Neural cell (in vitro differentiated cells): Measurements from ENCODE around the gene HDAC4. TPM values are rescaled to one million over a fixed set of nuclear protein-coding genes. Genes with fewer than 3 reads are reported as not detected.

Experiments used
- H2AFZ ChIP-seq: fragments of 200-600, 300-800 bp; sonication (generic), shearing (Covaris generic); 2 replicates; pipeline ENCODE4 v1.6.0; 2014; ENCODE audit warnings: low read depth, mild to moderate bottlenecking, antibody characterized with exemption, low read length, moderate library complexity
- H3F3A ChIP-seq: fragments of 200-600 bp; shearing (Covaris generic); 2 replicates; pipeline ENCODE4 v1.6.1; 2016; ENCODE audit warnings: mild to moderate bottlenecking, moderate library complexity, mixed read lengths, antibody characterized with exemption, low read length; ENCODE audit not compliant: insufficient read depth, poor library complexity, severe bottlenecking
- H3K27ac ChIP-seq: fragments of 200-600, 300-800 bp; sonication (generic), shearing (Covaris generic); 2 replicates; pipeline ENCODE4 v1.5.1; 2014; ENCODE audit warnings: mild to moderate bottlenecking, low read length, moderate library complexity
- H3K27me3 ChIP-seq: fragments of 300-800, 200-600 bp; sonication (generic), shearing (Covaris generic); 2 replicates; pipeline ENCODE4 v1.6.0; 2014; ENCODE audit warnings: mild to moderate bottlenecking, low read depth, low read length, moderate library complexity; ENCODE audit not compliant: insufficient read depth
- H3K36me3 ChIP-seq: fragments of 300-800, 200-600 bp; sonication (generic), shearing (Covaris generic); 2 replicates; pipeline ENCODE4 v1.5.1; 2014; ENCODE audit warnings: mild to moderate bottlenecking, antibody characterized with exemption, low read length, moderate library complexity; ENCODE audit not compliant: insufficient read depth
- H3K4me2 ChIP-seq: fragments of 300-800, 200-600 bp; sonication (generic), shearing (Covaris generic); 2 replicates; pipeline ENCODE4 v1.6.0; 2014; ENCODE audit warnings: mild to moderate bottlenecking, low read length
- H3K4me3 ChIP-seq: fragments of 300-800, 200-600 bp; sonication (generic), shearing (Covaris generic); 2 replicates; pipeline ENCODE4 v1.5.1; 2014; ENCODE audit warnings: mild to moderate bottlenecking, low read length, moderate library complexity
- H3K79me2 ChIP-seq: fragments of 200-600 bp; shearing (Covaris generic); replicated peaks from 2 replicates; pipeline ENCODE4 v1.6.0; 2014; ENCODE audit warnings: mild to moderate bottlenecking, low read length, moderate library complexity; ENCODE audit not compliant: insufficient read depth
- H3K9ac ChIP-seq: fragments of 300-800, 200-600 bp; sonication (generic), shearing (Covaris generic); 2 replicates; pipeline ENCODE4 v1.6.1; 2016; ENCODE audit warnings: mild to moderate bottlenecking, low read length, mixed read lengths
- H3K9me2 ChIP-seq: fragments of 200-600 bp; shearing (Covaris generic); 2 replicates; pipeline ENCODE4 v1.6.1; 2016; ENCODE audit warnings: mild to moderate bottlenecking, low read length, mixed read lengths; ENCODE audit not compliant: insufficient read depth
- H3K9me3 ChIP-seq: fragments of 200-600, 300-800 bp; sonication (generic), shearing (Covaris generic); 2 replicates; pipeline ENCODE4 v1.6.1; 2016; ENCODE audit warnings: mild to moderate bottlenecking, mixed run types, low read length, moderate library complexity, mixed read lengths
- H4K20me1 ChIP-seq: fragments of 200-600 bp; shearing (Covaris generic); 2 replicates; pipeline ENCODE4 v1.6.1; 2016; ENCODE audit warnings: mild to moderate bottlenecking, mixed run types; ENCODE audit not compliant: insufficient read depth
- EP300 ChIP-seq: fragments of 450-650 bp; conservative IDR thresholded peaks from 2 replicates; pipeline ENCODE4 v1.6.1; 2014; ENCODE audit warnings: antibody characterized with exemption, mild to moderate bottlenecking, moderate library complexity; ENCODE audit not compliant: poor library complexity, severe bottlenecking
- EZH2 ChIP-seq: fragments of 200-600, 300-800 bp; shearing (Covaris generic), sonication (generic); IDR thresholded peaks from 2 replicates; pipeline ENCODE4 v1.6.1; 2014; ENCODE audit warnings: antibody characterized with exemption, low read length, borderline replicate concordance, mild to moderate bottlenecking; ENCODE audit not compliant: insufficient read depth, poor library complexity, severe bottlenecking
- MXI1 ChIP-seq: fragments of 450-650 bp; conservative IDR thresholded peaks from 2 replicates; pipeline ENCODE4 v1.6.1; 2014; ENCODE audit warnings: antibody characterized with exemption, mild to moderate bottlenecking; ENCODE audit not compliant: poor library complexity, severe bottlenecking
- POLR2AphosphoS5 ChIP-seq: IDR thresholded peaks from 2 replicates; pipeline ENCODE4 v1.6.1; 2012
- RAD21 ChIP-seq: fragments of 450-650 bp; conservative IDR thresholded peaks from 2 replicates; pipeline ENCODE4 v1.6.1; 2014; ENCODE audit warnings: antibody characterized with exemption, mild to moderate bottlenecking, moderate library complexity
- REST ChIP-seq: IDR thresholded peaks from 2 replicates; pipeline ENCODE4 v1.6.1; 2012; ENCODE audit warnings: borderline replicate concordance
- SMC3 ChIP-seq: fragments of 450-650 bp; conservative IDR thresholded peaks from 2 replicates; pipeline ENCODE4 v1.6.1; 2014; ENCODE audit warnings: antibody characterized with exemption, mild to moderate bottlenecking, moderate library complexity; ENCODE audit not compliant: poor library complexity
- TAF1 ChIP-seq: IDR thresholded peaks from 2 replicates; pipeline ENCODE4 v1.6.1; 2012; ENCODE audit warnings: low read depth
- polyA plus RNA-seq: library from polyadenylated mRNA; depleted of rRNA; stranded (reverse); fragments of >200 nt; gene quantifications from 2 replicates; pipeline ENCODE4 v1.2.3, GENCODE V29; 2014
- TF ChIP-seq, protein P1 (sequence below): fragments of 450-650 bp; IDR thresholded peaks from 2 replicates; pipeline ENCODE4 v1.5.1; 2014; ENCODE audit warnings: antibody characterized with exemption, mild to moderate bottlenecking, moderate library complexity; ENCODE audit not compliant: poor library complexity, severe bottlenecking

HDAC4 gene
- polyA plus RNA-seq, 1 donor from 2014 or later = 3.4 TPM

GRCh38 chr2:239260546-239261327 lies 140.1 kb downstream of the HDAC4 start:
- no peak overlapping the region for H3K4me3 ChIP-seq

DNA sequence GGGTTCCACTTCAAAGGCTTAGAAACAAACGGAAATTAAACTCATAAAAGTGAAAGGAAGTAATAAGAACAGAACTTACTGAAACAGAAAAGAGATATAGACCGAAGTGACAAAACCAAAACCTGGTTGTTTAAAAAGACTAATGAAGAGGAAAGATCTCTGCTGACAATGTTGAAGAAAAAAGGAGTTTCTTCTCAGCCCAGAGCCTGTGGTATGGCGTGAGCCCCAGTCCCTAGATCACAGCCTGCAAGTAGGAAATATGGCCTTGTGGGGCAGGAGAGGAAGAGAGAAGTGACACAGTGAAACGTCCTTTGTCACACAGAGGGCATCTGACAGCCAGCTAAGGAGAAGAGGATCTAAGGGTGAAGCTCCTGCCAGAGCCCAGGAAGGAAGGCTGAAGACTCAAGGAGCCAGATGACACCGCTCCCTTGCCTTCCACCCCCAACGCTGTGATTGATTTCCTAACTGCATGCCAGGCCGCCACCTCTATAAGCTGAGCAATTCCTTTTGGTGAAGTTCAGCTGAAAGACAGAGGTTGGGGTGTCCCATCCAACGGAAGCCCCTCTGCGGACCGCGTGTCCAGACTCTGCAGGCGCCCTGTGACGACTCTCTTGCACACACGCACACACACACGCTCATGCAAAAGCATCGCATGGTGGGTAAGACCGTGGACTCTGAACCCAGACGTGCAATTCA lies 141.1 kb downstream of the HDAC4 start:
- Histone ChIP-seq H3K27me3 (no peaks in the 10 kb centered on the region), H3F3A (no peaks in the 10 kb centered on the region), H3K27ac (no peak overlapping the region), H4K20me1 (no peaks in the 10 kb centered on the region), H3K79me2 (no peaks in the 10 kb centered on the region), H3K4me2 (no peak overlapping the region), H3K9ac (no peak overlapping the region), H3K9me3 (peaks cover 4% of the 10 kb centered on the region), H3K36me3 (no peaks in the 10 kb centered on the region), H3K9me2 (no peaks in the 10 kb centered on the region), H3K4me3 (no peak overlapping the region), H2AFZ (no peak overlapping the region)
- TF ChIP-seq, protein P1, sequence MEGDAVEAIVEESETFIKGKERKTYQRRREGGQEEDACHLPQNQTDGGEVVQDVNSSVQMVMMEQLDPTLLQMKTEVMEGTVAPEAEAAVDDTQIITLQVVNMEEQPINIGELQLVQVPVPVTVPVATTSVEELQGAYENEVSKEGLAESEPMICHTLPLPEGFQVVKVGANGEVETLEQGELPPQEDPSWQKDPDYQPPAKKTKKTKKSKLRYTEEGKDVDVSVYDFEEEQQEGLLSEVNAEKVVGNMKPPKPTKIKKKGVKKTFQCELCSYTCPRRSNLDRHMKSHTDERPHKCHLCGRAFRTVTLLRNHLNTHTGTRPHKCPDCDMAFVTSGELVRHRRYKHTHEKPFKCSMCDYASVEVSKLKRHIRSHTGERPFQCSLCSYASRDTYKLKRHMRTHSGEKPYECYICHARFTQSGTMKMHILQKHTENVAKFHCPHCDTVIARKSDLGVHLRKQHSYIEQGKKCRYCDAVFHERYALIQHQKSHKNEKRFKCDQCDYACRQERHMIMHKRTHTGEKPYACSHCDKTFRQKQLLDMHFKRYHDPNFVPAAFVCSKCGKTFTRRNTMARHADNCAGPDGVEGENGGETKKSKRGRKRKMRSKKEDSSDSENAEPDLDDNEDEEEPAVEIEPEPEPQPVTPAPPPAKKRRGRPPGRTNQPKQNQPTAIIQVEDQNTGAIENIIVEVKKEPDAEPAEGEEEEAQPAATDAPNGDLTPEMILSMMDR = no peak
- TF ChIP-seq EZH2 = no peak

More at GRCh38 chr2:239260546-239261327, 140.1 kb downstream of the HDAC4 start:
- H4K20me1 ChIP-seq = no peaks in the 10 kb centered on the region
- no peaks in the 10 kb centered on the region for H3K27me3 ChIP-seq
- H3K79me2 ChIP-seq = no peaks in the 10 kb centered on the region
- H3K9me2 ChIP-seq = no peaks in the 10 kb centered on the region
- no peaks in the 10 kb centered on the region for H3F3A ChIP-seq
- H2AFZ ChIP-seq = no peak overlapping the region
- H3K27ac ChIP-seq = no peak overlapping the region
- TF ChIP-seq, protein P1 = no peak
- TF ChIP-seq RAD21 (no peak), MXI1 (no peak), SMC3 (no peak), EP300 (no peak), REST (no peak), TAF1 (no peak), EZH2 (no peak), POLR2AphosphoS5 (no peak)
- peaks cover 4% of the 10 kb centered on the region for H3K9me3 ChIP-seq
- H3K4me2 ChIP-seq = no peak overlapping the region
- no peak overlapping the region for H3K9ac ChIP-seq
- H3K36me3 ChIP-seq = no peaks in the 10 kb centered on the region
